ENCODE measurements around the gene NEK9.

- no peak for TF ChIP-seq CTCF (IDR thresholded peaks at IDR 0.05)
- no peak for TF ChIP-seq EZH2 (IDR thresholded peaks at IDR 0.05; ENCODE audit: borderline replicate concordance, insufficient read depth, low read depth, low read length, poor library complexity, severe bottlenecking)
Observed at GRCh38 chr14:75040959-75041358, 85.9 kb downstream of the NEK9 start.

All from B cell (primary cell).